ENCODE measurements around the gene STXBP3.

STXBP3 gene

GRCh38 chr1:108856994-108857393 is 110.5 kb downstream of the STXBP3 start, which contains the start of gene AKNAD1:
Gene AKNAD1 (minus strand): TSS chr1:108857094. CDS start chr1:108852664, 4,430 bp downstream.
- no peak within 1 kb of the TSS for H3K4ac ChIP-seq (ENCODE audit: low read length)
- no peak within 1 kb of the TSS for H2BK5ac ChIP-seq (ENCODE audit: low read length)
- peaks cover 0 to 9% of the 10 kb centered on the region in 2 donors for H3K4me1 ChIP-seq (ENCODE audit: control insufficient read depth in 2 of 2, insufficient read depth in 1 of 2, low read depth in 1 of 2, low read length in 2 of 2)
- H2BK15ac ChIP-seq (ENCODE audit: low read length): no peak within 1 kb of the TSS
- H2AFZ ChIP-seq (ENCODE audit: low read length): peak within 1 kb of the TSS; percentile 36
- no peak within 1 kb of the TSS for H4K91ac ChIP-seq (ENCODE audit: low read depth, low read length, poor library complexity)
- no peak within 1 kb of the TSS for H3K27ac ChIP-seq (replicated peaks; ENCODE audit: low read length)
- no peak within 1 kb of the TSS for H3K23ac ChIP-seq (ENCODE audit: low read depth, low read length, poor library complexity)
- H3K18ac ChIP-seq (ENCODE audit: low read length): no peak within 1 kb of the TSS
- no peak for DNase-seq (ENCODE audit: low spot score)
- no peak within 1 kb of the TSS for H3K14ac ChIP-seq (ENCODE audit: low read length)
- no peak within 1 kb of the TSS for H2BK12ac ChIP-seq (ENCODE audit: low read length)
- no peak within 1 kb of the TSS for H2AK5ac ChIP-seq (ENCODE audit: low read depth, low read length)
- H3K36me3 ChIP-seq (replicated peaks in 1 of 2; ENCODE audit: control insufficient read depth in 2 of 2, insufficient read depth in 2 of 2, low read length in 2 of 2): no peaks in the 10 kb centered on the region
- H3K4me3 ChIP-seq (ENCODE audit: low read length in 2 of 2): no peak within 1 kb of the TSS
- no peak within 1 kb of the TSS for H2BK120ac ChIP-seq (ENCODE audit: low read depth, low read length)
- H3K27me3 ChIP-seq (ENCODE audit: control insufficient read depth in 3 of 3, insufficient read depth in 3 of 3, low read depth in 1 of 3, low read length in 3 of 3): peaks cover 0 to 2% (median 0%) of the 10 kb centered on the region in 3 experiments
- H4K8ac ChIP-seq (ENCODE audit: low read depth, low read length): no peak within 1 kb of the TSS
- no peak within 1 kb of the TSS for H3K9ac ChIP-seq (ENCODE audit: low read depth, low read length, poor library complexity)
- H3K9me3 ChIP-seq (replicated peaks in 1 of 2; ENCODE audit: control insufficient read depth in 2 of 2, insufficient read depth in 1 of 2, low read depth in 1 of 2, low read length in 2 of 2): no peaks in the 10 kb centered on the region
- no peaks in the 10 kb centered on the region for H3K79me1 ChIP-seq (ENCODE audit: low read depth, low read length)
- no peak within 1 kb of the TSS for H3K4me2 ChIP-seq (ENCODE audit: insufficient read depth, low read length, poor library complexity, severe bottlenecking)
- whole genome bisulfite sequencing, 2 donors (ENCODE audit: extremely low coverage in 2 of 2, insufficient read length in 2 of 2, insufficient replicate concordance in 1 of 2): no CpG with 5 or more reads among the region's 1 CpG

GRCh38 chr1:108858230-108858950 is 111.9 kb downstream of the STXBP3 start:
- H3K9ac ChIP-seq (ENCODE audit: low read depth, low read length, poor library complexity): no peak overlapping the region
- H2AFZ ChIP-seq (ENCODE audit: low read length): peak overlapping the region; percentile 36
- H3K4me1 ChIP-seq (ENCODE audit: control insufficient read depth in 2 of 2, insufficient read depth in 1 of 2, low read depth in 1 of 2, low read length in 2 of 2): peaks cover 0 to 7% of the 10 kb centered on the region in 2 donors
- H4K91ac ChIP-seq (ENCODE audit: low read depth, low read length, poor library complexity): no peak overlapping the region
- no peak overlapping the region for H3K4me3 ChIP-seq (ENCODE audit: low read length in 2 of 2)
- no peak overlapping the region for H3K18ac ChIP-seq (ENCODE audit: low read length)
- no peaks in the 10 kb centered on the region for H3K9me3 ChIP-seq (replicated peaks in 1 of 2; ENCODE audit: control insufficient read depth in 2 of 2, insufficient read depth in 1 of 2, low read depth in 1 of 2, low read length in 2 of 2)
- H2AK5ac ChIP-seq (ENCODE audit: low read depth, low read length): no peak overlapping the region
- H2BK15ac ChIP-seq (ENCODE audit: low read length): no peak overlapping the region
- H2BK5ac ChIP-seq (ENCODE audit: low read length): no peak overlapping the region
- no peak overlapping the region for H3K14ac ChIP-seq (ENCODE audit: low read length)
- H3K27me3 ChIP-seq (ENCODE audit: control insufficient read depth in 3 of 3, insufficient read depth in 3 of 3, low read depth in 1 of 3, low read length in 3 of 3): peaks cover 0 to 2% (median 0%) of the 10 kb centered on the region in 3 experiments
- no CpG with 5 or more reads among the region's 6 CpGs for WGBS, 2 donors (ENCODE audit: extremely low coverage in 2 of 2, insufficient read length in 2 of 2, insufficient replicate concordance in 1 of 2)
- no peak overlapping the region for H2BK12ac ChIP-seq (ENCODE audit: low read length)
- H2BK120ac ChIP-seq (ENCODE audit: low read depth, low read length): no peak overlapping the region
- H3K79me1 ChIP-seq (ENCODE audit: low read depth, low read length): no peaks in the 10 kb centered on the region
- H4K8ac ChIP-seq (ENCODE audit: low read depth, low read length): no peak overlapping the region
- H3K4ac ChIP-seq (ENCODE audit: low read length): no peak overlapping the region
- no peak overlapping the region for H3K23ac ChIP-seq (ENCODE audit: low read depth, low read length, poor library complexity)
- no peak for DNase-seq (ENCODE audit: low spot score)
- no peaks in the 10 kb centered on the region for H3K36me3 ChIP-seq (replicated peaks in 1 of 2; ENCODE audit: control insufficient read depth in 2 of 2, insufficient read depth in 2 of 2, low read length in 2 of 2)
- H3K27ac ChIP-seq (replicated peaks; ENCODE audit: low read length): no peak overlapping the region
- H3K4me2 ChIP-seq (ENCODE audit: insufficient read depth, low read length, poor library complexity, severe bottlenecking): no peak overlapping the region
